Urothelium cell line (cell line): ENCODE measurements around the gene HSD17B2.
"Not testable (repeated sequence)": the region's sequence is repeated elsewhere in the genome, so short reads cannot be mapped to it uniquely, and the experiment has no call there.

Experiments used
- DNase-seq: peaks from one replicate; pipeline ENCODE4 v3.0.0; 2011; ENCODE audit warnings: low spot score, mixed read lengths
- FAIRE-seq: peaks from 2 replicates; lab custom pipeline; 2011; peaks lifted over from hg19 to GRCh38; lab: Jason Lieb, UNC

Gene HSD17B2, protein sequence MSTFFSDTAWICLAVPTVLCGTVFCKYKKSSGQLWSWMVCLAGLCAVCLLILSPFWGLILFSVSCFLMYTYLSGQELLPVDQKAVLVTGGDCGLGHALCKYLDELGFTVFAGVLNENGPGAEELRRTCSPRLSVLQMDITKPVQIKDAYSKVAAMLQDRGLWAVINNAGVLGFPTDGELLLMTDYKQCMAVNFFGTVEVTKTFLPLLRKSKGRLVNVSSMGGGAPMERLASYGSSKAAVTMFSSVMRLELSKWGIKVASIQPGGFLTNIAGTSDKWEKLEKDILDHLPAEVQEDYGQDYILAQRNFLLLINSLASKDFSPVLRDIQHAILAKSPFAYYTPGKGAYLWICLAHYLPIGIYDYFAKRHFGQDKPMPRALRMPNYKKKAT

DNA sequence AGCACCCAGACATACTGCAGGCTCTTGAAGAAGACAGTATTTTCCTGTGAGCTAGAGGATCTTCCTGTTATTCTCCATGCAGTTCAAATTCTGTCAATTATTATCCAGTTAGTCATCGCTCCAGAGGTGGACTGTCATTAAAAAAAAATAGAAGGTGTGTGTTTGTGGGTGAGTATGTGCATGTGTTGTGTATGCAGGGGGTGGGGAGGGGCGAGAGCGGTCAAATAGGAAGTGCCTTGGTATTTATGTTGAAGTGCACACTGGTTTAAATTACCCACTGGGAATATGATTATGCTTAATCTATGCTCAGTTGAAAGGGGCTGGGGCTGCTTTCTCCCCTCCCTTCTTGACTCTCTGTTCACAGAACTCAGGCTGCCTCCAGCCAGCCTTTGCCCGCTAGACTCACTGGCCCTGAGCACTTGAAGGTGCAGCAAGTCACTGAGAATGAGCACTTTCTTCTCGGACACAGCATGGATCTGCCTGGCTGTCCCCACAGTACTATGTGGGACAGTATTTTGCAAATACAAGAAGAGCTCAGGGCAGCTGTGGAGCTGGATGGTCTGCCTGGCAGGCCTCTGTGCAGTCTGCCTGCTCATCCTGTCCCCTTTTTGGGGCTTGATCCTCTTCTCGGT is at the start of gene HSD17B2:
TSS of gene HSD17B2 (plus strand) at position 273 of the 632 bp plus-strand sequence. CDS start at position 445, 172 bp downstream.
- FAIRE-seq (no peak), DNase-seq (peak; percentile 51)

- DNase-seq (no peak), FAIRE-seq (no peak)
Measured at GRCh38 chr16:81987121-81987520, 47.9 kb upstream of the HSD17B2 start.

DNA sequence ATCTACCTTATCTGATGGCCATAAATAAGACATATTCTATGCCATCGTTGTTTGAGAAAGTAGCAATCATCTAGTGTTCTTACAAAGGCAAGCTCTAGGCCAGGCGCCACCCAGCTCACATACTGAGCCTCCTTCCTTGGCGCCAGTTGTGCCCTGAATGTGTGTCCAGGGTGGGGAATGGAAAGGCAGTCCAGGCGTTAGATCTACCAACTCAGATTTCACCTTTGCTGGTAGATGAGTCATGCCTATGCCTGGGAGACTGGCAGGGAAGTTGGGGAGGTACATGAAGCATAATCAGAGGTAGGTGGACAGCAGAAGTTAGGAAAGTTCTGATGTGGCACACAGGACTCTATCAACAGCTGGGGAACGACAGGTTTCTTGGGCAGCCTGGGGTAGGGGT is 47.3 kb upstream of the HSD17B2 start:
- FAIRE-seq = peak; percentile 32
- peak; percentile 29 for DNase-seq

GRCh38 chr16:81992859-81993258 is 42.2 kb upstream of the HSD17B2 start:
- DNase-seq (no peak), FAIRE-seq (no peak)

DNA sequence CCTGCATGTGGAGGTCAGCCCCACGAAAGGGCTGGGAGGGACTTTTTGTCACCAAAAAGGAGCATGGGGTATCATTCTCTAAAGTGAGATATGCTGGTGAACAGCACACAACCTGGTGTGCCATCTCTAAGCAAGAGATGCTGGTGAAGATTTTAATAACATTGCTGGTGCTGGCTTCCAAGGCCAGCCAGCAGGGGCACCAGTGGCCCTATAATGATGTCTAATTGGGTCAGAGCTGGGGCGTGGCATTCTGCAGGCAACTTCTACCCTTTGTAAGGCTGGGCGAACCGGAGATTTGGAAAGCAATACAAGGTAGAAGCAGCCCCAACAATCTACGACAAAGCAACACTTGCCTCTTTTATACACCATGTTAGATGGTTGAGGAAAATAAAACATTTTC is 40.6 kb upstream of the HSD17B2 start:
- FAIRE-seq (no peak), DNase-seq (no peak)

DNA sequence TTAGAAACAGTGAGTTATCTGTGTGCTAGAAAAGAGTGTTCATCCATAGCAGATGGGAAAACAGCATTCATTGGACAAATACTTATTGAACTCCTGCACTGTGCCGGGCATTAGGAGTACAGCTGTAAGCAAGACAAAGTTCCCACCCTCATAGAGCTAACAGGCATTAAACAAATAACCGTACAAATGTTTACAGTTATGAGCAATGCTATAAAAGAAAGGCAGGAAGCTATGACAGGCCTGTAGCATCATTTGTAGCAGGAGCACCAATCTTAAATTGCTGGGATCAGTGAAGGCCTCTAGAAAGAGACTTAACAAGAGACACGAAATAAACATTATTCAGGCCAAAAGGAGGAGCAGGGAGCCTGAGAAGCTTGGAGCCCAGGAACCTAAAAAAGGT is 39.4 kb upstream of the HSD17B2 start:
- FAIRE-seq (no peak), DNase-seq (no peak)

DNA sequence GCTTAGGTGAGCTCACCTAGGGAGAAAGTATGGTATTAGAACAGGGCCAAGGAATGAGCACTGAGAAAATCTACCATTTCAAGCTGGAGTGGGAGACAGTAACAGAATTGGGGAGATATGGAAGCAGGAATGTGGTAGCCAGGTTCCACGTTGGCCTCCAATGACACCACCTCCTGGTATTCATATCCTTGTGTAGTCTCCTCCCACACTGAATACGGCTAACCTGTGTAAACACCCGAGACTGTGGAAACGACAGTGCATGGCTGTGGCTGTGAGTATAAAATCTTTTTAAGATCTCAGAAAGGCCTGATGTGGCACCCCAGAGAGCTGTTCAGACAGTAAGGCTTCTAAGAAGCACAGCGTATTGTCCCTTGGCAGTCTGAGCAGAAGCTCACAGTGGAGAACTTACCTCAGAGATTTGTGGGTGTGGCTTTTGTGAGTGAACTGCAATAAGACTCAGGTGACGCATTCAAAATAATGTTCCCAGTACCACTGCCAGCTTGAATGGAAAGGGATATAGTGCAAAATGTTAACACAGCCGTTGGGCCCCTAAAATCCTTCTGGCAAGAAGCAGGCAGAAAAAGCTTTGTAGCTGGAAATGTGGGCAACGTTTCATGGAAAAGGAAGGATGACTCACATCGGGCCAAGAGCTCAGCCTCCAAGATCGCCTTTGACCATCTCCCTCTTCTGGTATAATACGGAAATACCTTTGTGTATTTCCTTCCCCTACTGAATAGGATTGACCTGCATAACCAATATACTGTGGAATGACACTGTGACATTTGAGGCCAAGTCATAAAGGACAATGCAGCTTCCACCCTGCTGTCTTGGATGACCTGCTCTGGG is 38.2 kb upstream of the HSD17B2 start:
- DNase-seq (peak; percentile 71), FAIRE-seq (no peak)

GRCh38 chr16:81997738-81998137 is 37.3 kb upstream of the HSD17B2 start:
- no peak for FAIRE-seq

DNA sequence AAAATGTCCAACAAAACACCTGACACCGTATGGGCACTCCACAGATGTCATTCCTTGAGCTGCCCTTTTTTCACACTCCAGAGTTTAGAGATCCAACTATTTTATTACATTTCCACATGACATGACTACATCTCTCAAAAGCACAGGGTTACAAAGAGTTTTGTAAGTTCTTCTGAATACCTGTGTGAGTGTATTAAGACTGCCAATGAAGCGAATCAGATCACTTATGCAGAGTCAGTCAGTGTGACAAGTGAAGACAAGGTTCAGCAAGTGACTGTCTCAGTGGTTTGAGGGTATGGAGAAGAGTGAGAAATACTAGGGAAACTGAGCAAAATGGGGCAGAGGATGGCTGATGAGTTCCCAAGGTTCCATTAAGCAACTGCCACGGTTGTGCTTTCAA is 32.2 kb upstream of the HSD17B2 start:
- FAIRE-seq = no peak
- DNase-seq = no peak

More at GRCh38 chr16:81997738-81998137, 37.3 kb upstream of the HSD17B2 start:
- peak; percentile 70 for DNase-seq

- DNase-seq (no peak), FAIRE-seq (no peak)
Measured at GRCh38 chr16:82004601-82005000, 30.5 kb upstream of the HSD17B2 start.

GRCh38 chr16:82005027-82005830 is 29.8 kb upstream of the HSD17B2 start:
- no peak for FAIRE-seq

DNA sequence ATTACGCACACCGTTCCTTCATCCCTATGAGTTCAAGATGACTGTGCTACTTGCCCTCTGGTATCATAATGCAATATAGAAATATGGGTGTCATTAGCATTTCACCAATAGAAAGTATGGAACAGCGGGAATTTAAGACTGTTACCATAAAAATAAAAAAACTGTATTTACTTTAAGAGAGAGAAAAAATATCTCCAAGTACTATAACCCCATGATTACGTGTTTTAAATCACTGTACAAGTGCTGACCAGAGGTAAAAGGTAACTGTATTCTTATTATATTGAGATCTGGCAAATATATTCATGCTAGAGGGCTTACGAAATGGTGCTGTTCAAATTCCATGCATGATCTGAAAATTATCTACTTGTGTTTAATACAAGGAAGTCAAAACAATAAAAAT is 29.0 kb upstream of the HSD17B2 start:
- DNase-seq (no peak), FAIRE-seq (no peak)

More at GRCh38 chr16:82005027-82005830, 29.8 kb upstream of the HSD17B2 start:
- no peak for DNase-seq

- no peak for FAIRE-seq
- no peak for DNase-seq
Measured at GRCh38 chr16:82007189-82007588, 27.9 kb upstream of the HSD17B2 start.

- no peak for DNase-seq
- no peak for FAIRE-seq
Measured at GRCh38 chr16:82008957-82009592, 26.0 kb upstream of the HSD17B2 start.

GRCh38 chr16:82009789-82010188 is 25.3 kb upstream of the HSD17B2 start:
- FAIRE-seq = not testable (repeated sequence)

DNA sequence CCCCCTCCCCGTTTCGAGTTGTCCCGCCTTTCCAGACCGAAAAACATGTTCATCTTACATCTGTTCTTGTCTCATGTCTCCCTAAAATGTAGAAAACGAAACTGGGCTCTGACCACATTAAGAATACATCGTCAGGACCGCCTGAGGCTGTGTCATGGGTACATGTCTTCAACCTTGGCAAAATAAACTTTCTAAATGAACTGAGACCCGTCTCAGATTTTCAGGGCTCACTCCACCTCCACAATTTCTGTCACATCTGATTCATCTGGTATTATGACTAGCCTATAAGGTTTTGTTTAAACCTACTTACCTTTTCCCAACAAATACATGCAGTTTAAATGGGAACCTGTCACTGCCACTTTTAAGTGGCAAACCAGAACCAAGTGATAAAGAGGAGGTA is 24.4 kb upstream of the HSD17B2 start:
- FAIRE-seq = no peak

More at GRCh38 chr16:82009789-82010188, 25.3 kb upstream of the HSD17B2 start:
- not testable (repeated sequence) for DNase-seq

GRCh38 chr16:82011199-82011641 is 23.8 kb upstream of the HSD17B2 start, which contains the start of gene SDR42E1:
Gene SDR42E1, minus strand, starts transcription at chr16:82011470. Its CDS starts 10,612 bp downstream, at chr16:82000858.
- peak; percentile 9 for FAIRE-seq
- peak; percentile 90 for DNase-seq

More for the DNA sequence above, 24.4 kb upstream of the HSD17B2 start:
- no peak for DNase-seq

DNA sequence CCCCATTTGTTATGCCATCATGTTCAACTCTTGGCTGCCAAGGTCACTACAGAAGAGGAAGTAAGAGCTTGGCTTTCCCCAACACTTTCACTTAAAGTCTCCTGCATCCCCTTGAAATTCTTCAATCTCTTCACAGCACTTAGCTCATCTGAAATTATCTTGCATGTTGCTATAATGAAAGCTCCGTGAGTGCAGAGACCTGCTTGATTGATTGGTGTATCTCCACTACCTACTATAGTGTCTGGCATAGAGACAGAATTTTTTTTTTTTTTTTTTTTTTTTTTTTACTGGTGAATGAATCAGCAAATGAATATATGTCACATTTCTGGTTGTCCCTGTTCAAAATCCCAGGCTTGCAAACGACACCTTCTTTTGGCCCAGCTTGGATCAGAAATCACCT is 21.9 kb upstream of the HSD17B2 start:
- no peak for FAIRE-seq
- no peak for DNase-seq

DNA sequence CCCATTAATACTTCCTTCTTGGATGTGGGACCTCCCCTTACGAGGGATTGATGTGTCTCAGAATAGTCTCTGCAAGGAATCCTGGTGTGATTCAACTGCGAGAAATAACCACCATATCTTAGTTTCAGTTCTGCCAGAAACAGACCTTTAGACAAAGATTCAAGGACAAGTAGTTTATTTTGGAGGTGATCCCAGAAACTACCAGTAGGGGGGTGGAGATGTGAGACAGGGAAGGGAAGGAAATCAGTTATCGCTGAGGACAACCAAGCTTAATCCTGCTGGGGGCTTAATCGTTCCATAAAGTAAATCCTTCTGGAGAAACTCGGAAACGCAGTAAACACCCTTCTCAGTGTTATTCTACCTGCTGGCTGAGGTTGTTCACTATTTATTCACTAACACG is 18.8 kb upstream of the HSD17B2 start:
- DNase-seq (peak; percentile 36), FAIRE-seq (no peak)

DNA sequence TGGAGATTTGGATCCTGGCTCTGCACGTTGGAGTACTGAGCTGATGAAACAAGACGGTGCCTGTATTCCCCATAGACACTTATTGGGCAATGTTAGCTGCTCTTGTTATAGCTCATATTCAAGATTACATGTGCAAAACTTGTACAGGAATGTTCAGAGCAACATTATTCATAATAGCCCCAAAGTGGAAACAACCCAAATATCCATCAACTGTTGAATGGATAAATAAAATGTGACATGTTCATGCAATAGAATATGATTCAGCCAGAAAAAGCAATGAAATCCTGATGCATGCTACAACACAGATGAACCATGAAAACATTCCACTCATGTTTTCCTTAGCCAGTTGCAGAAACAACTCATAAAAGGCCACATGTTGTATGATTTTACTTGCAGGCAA is 18.1 kb upstream of the HSD17B2 start:
- no peak for FAIRE-seq
- DNase-seq = no peak
